Epithelial cell of esophagus (primary cell): Measurements from ENCODE around the gene PRKCQ.

ENCODE experiments used
- DNase-seq: peaks from one replicate; pipeline ENCODE4 v3.0.0; 2010; ENCODE audit warnings: low read depth
- H3K4me3 ChIP-seq: 2 replicates; pipeline ENCODE4 v1.5.1; 2011; ENCODE audit warnings: mild to moderate bottlenecking, low read length, control low read depth
- TF ChIP-seq, protein P1 (sequence below): IDR thresholded peaks from 2 replicates; pipeline ENCODE4 v1.5.1; 2011; ENCODE audit warnings: low read depth, mild to moderate bottlenecking, low read length, control low read depth, inconsistent platforms; ENCODE audit not compliant: insufficient read depth; ENCODE audit errors: missing control alignments

PRKCQ gene

GRCh38 chr10:6404127-6405072 lies 175.7 kb downstream of the PRKCQ start:
- DNase-seq, result no peak
- H3K4me3 ChIP-seq, result no peak overlapping the region
- TF ChIP-seq, protein P1, sequence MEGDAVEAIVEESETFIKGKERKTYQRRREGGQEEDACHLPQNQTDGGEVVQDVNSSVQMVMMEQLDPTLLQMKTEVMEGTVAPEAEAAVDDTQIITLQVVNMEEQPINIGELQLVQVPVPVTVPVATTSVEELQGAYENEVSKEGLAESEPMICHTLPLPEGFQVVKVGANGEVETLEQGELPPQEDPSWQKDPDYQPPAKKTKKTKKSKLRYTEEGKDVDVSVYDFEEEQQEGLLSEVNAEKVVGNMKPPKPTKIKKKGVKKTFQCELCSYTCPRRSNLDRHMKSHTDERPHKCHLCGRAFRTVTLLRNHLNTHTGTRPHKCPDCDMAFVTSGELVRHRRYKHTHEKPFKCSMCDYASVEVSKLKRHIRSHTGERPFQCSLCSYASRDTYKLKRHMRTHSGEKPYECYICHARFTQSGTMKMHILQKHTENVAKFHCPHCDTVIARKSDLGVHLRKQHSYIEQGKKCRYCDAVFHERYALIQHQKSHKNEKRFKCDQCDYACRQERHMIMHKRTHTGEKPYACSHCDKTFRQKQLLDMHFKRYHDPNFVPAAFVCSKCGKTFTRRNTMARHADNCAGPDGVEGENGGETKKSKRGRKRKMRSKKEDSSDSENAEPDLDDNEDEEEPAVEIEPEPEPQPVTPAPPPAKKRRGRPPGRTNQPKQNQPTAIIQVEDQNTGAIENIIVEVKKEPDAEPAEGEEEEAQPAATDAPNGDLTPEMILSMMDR, result no peak

GRCh38 chr10:6402960-6403359 lies 177.1 kb downstream of the PRKCQ start:
- DNase-seq, result no peak
- no peak overlapping the region for H3K4me3 ChIP-seq
- TF ChIP-seq, protein P1, result no peak

DNA sequence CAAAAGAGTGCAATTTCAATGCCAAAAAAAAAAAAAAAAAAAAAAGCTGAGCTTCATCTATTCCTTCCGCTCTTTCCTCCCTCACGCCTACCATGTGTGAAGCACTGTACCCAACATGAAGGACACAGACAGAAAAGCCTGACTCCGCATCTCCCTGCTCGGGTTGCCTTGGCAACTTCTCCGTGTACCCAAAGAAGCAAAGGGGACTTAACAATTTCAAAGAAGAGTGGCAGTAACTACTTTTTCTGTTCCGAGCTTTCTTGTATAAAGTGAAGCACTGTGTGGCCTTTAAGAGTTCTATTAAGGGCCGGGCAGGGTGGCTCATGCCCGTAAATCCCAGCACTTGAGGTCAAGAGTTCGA lies 177.7 kb downstream of the PRKCQ start:
- no peak for DNase-seq
- TF ChIP-seq, protein P1, result no peak
- H3K4me3 ChIP-seq, result no peak overlapping the region

DNA sequence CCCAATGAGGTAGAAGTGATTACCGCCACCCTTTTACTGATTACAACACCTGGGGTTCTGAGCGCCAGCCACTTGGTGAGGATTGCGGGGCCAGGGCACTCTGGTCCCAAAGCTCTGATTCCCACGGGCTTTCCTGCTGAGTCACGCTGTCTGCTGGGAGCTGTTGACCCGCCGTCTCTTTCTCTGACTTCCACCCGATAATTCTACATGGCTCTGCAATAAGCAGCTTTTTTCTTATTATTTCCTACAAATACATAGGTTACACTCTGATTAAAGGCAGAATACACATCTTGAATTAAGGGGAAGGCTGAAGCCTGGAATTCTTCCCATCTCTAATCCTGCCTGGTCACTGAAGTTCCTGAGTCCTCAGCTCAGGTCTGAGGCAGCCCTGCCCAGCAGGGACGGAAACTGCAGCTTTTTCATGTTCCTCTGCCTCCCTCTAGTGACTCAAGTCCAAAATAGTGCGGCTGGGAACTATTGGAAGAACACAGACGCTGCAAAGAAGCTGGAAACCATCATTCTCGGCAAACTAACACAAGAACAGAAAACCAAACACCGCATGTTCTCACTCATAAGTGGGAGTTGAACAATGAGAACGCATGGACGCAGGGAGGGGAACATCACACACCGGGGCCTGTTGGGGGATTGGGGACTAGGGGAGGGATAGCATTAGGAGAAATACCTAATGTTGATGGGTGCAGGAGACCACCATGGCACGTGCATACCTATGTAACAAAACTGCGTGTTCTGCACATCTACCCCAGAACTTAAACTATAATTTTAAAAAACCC lies 178.3 kb downstream of the PRKCQ start:
- H3K4me3 ChIP-seq, result peak overlapping the region; percentile 35
- TF ChIP-seq, protein P1, result peak; percentile 81

GRCh38 chr10:6400821-6401465 lies 179.1 kb downstream of the PRKCQ start:
- TF ChIP-seq, protein P1, result no peak
- no peak overlapping the region for H3K4me3 ChIP-seq
- no peak for DNase-seq

More for the DNA sequence above, 178.3 kb downstream of the PRKCQ start:
- DNase-seq, result peak; percentile 91

GRCh38 chr10:6400331-6400730 lies 179.7 kb downstream of the PRKCQ start:
- TF ChIP-seq, protein P1, result no peak
- H3K4me3 ChIP-seq, result no peak overlapping the region
- peak; percentile 47 for DNase-seq
